ENCODE results near the gene LDLRAD3. TPM values are rescaled to one million over a fixed set of nuclear protein-coding genes. Genes with fewer than 3 reads are reported as not detected.

Gene LDLRAD3
- polyA plus RNA-seq, 3 donors = 22.7 to 25.5 (median 23.5) TPM

DNA sequence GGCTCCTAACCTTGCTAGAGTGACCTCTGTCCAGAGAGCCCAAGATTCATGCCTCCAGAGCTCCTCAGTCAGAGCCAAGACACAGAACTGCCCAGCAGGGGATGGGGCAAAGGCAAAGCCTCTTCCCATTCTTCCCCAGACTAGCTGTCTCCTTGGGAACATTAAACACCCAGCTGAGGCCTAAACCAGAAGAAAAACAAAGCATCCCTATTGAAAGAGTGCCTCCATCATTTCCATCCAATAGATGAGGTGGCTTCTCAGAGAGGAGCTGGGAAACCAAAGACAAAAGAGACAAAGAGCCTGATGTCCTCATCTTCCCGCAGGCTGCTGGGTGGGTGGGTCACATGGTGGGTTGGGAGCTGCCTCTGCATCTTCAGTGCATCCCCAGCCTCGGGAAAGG is 308.0 kb downstream of the LDLRAD3 start:
- no peak for DNase-seq (ENCODE audit: low read depth in 3 of 3, low spot score in 2 of 3)

- DNase-seq (ENCODE audit: low read depth in 3 of 3, low spot score in 2 of 3) = no peak
Observed at GRCh38 chr11:36253238-36253637, 309.4 kb downstream of the LDLRAD3 start.

- DNase-seq (ENCODE audit: low read depth in 3 of 3, low spot score in 2 of 3) = no peak
Observed at GRCh38 chr11:36254713-36255112, 310.9 kb downstream of the LDLRAD3 start.

DNA sequence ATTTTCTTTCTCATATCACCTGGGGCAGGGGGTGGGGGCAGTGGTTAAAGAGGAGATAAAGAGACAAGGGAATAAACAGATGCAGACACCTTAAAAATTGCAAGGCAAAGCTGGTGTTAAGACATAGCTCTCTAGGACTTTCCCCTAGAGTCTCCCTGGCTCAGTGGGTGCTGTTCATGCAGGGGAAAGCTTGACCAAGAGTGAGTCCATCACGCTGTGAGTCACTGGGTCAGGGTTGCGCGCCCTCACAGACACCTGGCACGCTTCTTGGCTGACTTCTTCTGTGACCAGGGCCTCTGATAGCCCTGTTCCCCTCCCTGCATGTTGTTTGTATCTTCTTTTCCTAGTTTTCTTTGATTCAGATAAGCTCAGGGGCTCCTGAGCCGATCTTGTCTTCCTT is 313.5 kb downstream of the LDLRAD3 start:
- DNase-seq (ENCODE audit: low read depth in 3 of 3, low spot score in 2 of 3) = no peak

DNA sequence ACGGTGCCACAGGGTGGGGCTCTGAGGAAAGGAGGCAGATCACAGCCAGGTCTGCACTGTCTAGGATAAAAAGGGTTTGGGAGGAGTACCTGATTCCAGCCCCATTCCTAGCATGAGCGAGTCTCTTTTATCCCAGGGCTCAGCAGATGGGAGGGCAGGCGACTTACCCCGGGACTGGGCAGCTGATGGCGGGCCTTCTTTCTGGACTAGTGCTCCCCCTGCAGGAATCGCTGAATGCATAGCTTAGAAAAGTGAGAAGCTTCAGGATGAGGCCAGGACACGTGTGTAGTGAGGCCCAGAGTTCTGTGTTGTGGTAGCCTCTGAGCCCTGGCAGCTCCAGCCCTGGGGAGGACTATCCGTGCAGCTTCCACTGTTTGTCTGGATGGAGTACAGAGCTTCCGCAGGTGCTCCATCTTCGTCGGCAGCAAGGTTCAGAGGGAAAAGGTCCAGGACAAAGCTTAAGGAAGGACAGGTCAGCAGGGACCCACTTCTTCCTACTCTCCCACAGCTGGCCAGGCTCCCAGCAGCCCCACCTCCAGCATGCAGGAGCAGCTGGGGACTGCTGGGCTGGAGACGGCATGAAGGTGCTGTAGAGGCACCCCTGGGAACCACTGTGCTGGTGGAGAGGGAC is 315.0 kb downstream of the LDLRAD3 start:
- no peak for DNase-seq (ENCODE audit: low read depth in 3 of 3, low spot score in 2 of 3)

GRCh38 chr11:36261094-36261493 is 317.2 kb downstream of the LDLRAD3 start:
- no peak for DNase-seq (ENCODE audit: low read depth in 3 of 3, low spot score in 2 of 3)

GRCh38 chr11:36264011-36264972 is 320.4 kb downstream of the LDLRAD3 start:
- DNase-seq (ENCODE audit: low read depth in 3 of 3, low spot score in 2 of 3) = no peak

GRCh38 chr11:36264973-36265344 is 321.1 kb downstream of the LDLRAD3 start:
- DNase-seq (ENCODE audit: low read depth in 3 of 3, low spot score in 2 of 3) = no peak

GRCh38 chr11:36265793-36266628 is 322.1 kb downstream of the LDLRAD3 start:
- peak in 1 of 3 donors; percentile 56 for DNase-seq (ENCODE audit: low read depth in 3 of 3, low spot score in 2 of 3)

- no peak for DNase-seq (ENCODE audit: low read depth in 3 of 3, low spot score in 2 of 3)
Observed at GRCh38 chr11:36266767-36267166, 322.9 kb downstream of the LDLRAD3 start.

GRCh38 chr11:36268337-36268985 is 324.6 kb downstream of the LDLRAD3 start:
- DNase-seq (ENCODE audit: low read depth in 3 of 3, low spot score in 2 of 3) = no peak

DNA sequence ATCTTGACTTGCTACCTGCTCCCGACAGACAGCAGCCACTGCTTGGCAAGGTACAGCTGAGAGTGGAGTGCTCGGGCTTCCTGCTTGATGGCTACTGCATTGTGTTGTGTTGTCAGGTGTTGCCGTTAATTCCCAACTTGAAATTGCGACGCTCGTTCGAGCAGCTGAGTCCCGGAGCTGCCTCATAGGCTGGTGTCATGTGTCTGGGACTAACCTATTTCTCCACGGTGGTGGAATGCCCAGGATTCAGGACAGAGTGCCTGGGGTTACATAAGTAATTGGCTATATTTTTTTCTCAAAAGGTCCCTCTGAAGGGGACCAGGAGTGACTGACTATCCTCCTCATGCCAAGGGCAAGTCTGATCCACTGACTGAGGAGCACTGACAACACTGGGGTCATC is 326.8 kb downstream of the LDLRAD3 start:
- no peak for DNase-seq (ENCODE audit: low read depth in 3 of 3, low spot score in 2 of 3)

- no peak for DNase-seq (ENCODE audit: low read depth in 3 of 3, low spot score in 2 of 3)
Observed at GRCh38 chr11:36271794-36272407, 328.0 kb downstream of the LDLRAD3 start.

- no peak for DNase-seq (ENCODE audit: low read depth in 3 of 3, low spot score in 2 of 3)
Observed at GRCh38 chr11:36273110-36273509, 329.2 kb downstream of the LDLRAD3 start.

- DNase-seq (ENCODE audit: low read depth in 3 of 3, low spot score in 2 of 3) = no peak
Observed at GRCh38 chr11:36274414-36274813, 330.6 kb downstream of the LDLRAD3 start.

DNA sequence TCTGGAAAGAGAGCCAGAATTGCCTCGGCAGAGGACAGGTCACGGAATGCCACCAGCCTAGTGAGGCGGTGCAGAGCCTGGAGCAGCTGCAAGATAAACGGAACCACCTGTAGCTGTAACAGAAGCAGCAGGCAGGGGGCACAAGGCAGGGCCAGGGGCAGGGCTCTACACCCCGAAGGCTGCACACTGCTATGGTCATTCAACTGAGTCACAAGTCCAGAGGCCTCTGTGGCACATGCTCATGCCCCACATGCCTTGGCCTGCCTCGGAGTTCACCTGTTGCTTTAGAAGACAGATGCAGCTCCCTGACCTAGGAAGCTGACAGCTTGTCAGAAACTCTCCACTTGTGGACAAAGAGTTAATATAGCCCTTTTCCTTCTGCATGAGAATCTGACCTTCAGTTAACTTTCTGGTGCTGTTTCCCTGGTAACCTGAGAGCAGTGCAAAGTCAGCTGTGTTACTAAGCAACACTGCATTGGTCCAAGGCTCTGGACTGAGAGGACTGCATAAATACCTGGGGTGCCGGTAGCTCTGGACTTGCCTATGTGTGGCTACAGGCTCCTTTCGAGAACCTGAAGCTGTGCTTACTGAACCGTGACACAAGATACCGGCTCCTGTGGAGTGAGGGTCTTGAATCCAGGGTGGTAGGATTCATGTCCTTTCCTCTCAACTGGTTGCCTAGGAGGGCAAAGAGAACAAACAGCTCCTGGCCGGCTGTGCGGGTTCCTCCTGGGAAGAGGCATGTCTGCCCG is 334.8 kb downstream of the LDLRAD3 start:
- DNase-seq (ENCODE audit: low read depth in 3 of 3, low spot score in 2 of 3) = peak in 1 of 3 donors; percentile 30

GRCh38 chr11:36280531-36280930 is 336.7 kb downstream of the LDLRAD3 start:
- no peak for DNase-seq (ENCODE audit: low read depth in 3 of 3, low spot score in 2 of 3)

Measured in right renal cortex interstitium (tissue), 3 donors.